AG04449 (cell line): ENCODE data around the gene TNN.
"Not testable (repeated sequence)": the region's sequence is repeated elsewhere in the genome, so short reads cannot be mapped to it uniquely, and the experiment has no call there.

Experiments used
- CTCF ChIA-PET: fragments of 350-600 bp; formaldehyde crosslinking; extraction: SDS; loops from one replicate; lab custom pipeline; 2021; ENCODE audit warnings: antibody characterized with exemption; lab: Yijun Ruan, JAX
- POLR2A ChIA-PET: fragments of 400-600, 350-600 bp; formaldehyde crosslinking; extraction: SDS; loops from one replicate; lab custom pipeline; 2020; ENCODE audit warnings: antibody characterized with exemption, inconsistent platforms; lab: Yijun Ruan, JAX
- DNase-seq: peaks from one replicate; pipeline ENCODE4 v3.0.0-alpha.2; 2010; ENCODE audit warnings: low read depth, low spot score
- H3K4me3 ChIP-seq: 2 replicates; pipeline ENCODE4 v1.5.1; 2011; ENCODE audit warnings: low read depth, mild to moderate bottlenecking, control low read depth, low read length
- TF ChIP-seq, protein P1 (sequence below): IDR thresholded peaks from one replicate; pipeline ENCODE4 v1.5.1; 2011; ENCODE audit warnings: mild to moderate bottlenecking, moderate library complexity, low read length, control low read depth, inconsistent platforms; ENCODE audit not compliant: insufficient read depth; ENCODE audit errors: missing control alignments

TNN gene, protein sequence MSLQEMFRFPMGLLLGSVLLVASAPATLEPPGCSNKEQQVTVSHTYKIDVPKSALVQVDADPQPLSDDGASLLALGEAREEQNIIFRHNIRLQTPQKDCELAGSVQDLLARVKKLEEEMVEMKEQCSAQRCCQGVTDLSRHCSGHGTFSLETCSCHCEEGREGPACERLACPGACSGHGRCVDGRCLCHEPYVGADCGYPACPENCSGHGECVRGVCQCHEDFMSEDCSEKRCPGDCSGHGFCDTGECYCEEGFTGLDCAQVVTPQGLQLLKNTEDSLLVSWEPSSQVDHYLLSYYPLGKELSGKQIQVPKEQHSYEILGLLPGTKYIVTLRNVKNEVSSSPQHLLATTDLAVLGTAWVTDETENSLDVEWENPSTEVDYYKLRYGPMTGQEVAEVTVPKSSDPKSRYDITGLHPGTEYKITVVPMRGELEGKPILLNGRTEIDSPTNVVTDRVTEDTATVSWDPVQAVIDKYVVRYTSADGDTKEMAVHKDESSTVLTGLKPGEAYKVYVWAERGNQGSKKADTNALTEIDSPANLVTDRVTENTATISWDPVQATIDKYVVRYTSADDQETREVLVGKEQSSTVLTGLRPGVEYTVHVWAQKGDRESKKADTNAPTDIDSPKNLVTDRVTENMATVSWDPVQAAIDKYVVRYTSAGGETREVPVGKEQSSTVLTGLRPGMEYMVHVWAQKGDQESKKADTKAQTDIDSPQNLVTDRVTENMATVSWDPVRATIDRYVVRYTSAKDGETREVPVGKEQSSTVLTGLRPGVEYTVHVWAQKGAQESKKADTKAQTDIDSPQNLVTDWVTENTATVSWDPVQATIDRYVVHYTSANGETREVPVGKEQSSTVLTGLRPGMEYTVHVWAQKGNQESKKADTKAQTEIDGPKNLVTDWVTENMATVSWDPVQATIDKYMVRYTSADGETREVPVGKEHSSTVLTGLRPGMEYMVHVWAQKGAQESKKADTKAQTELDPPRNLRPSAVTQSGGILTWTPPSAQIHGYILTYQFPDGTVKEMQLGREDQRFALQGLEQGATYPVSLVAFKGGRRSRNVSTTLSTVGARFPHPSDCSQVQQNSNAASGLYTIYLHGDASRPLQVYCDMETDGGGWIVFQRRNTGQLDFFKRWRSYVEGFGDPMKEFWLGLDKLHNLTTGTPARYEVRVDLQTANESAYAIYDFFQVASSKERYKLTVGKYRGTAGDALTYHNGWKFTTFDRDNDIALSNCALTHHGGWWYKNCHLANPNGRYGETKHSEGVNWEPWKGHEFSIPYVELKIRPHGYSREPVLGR (N-terminal part only)

GRCh38 chr1:175067362-175068106 is at the start of gene TNN:
TNN (plus strand) TSS chr1:175067833; CDS start chr1:175077419, 9,586 bp downstream.
- CTCF ChIA-PET, result interaction anchor here (1.0 kb wide), 1 partner anchor 84 kb away, joined by 3 read pairs; no protein-coding TSS in a partner anchor
- POLR2A ChIA-PET, result no interaction called here
- no peak within 1 kb of the TSS for H3K4me3 ChIP-seq
- TF ChIP-seq, protein P1, sequence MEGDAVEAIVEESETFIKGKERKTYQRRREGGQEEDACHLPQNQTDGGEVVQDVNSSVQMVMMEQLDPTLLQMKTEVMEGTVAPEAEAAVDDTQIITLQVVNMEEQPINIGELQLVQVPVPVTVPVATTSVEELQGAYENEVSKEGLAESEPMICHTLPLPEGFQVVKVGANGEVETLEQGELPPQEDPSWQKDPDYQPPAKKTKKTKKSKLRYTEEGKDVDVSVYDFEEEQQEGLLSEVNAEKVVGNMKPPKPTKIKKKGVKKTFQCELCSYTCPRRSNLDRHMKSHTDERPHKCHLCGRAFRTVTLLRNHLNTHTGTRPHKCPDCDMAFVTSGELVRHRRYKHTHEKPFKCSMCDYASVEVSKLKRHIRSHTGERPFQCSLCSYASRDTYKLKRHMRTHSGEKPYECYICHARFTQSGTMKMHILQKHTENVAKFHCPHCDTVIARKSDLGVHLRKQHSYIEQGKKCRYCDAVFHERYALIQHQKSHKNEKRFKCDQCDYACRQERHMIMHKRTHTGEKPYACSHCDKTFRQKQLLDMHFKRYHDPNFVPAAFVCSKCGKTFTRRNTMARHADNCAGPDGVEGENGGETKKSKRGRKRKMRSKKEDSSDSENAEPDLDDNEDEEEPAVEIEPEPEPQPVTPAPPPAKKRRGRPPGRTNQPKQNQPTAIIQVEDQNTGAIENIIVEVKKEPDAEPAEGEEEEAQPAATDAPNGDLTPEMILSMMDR, result no peak
- DNase-seq, result no peak

GRCh38 chr1:175019524-175019923 is 48.1 kb upstream of the TNN start:
- ChIA-PET POLR2A (no interaction called here), CTCF (interaction anchor here (1.2 kb wide), 1 partner anchor 14 kb away, joined by 3 read pairs; no protein-coding TSS in a partner anchor)
- no peak for DNase-seq
- TF ChIP-seq, protein P1, result no peak
- no peak overlapping the region for H3K4me3 ChIP-seq

- TF ChIP-seq, protein P1, result no peak
- POLR2A ChIA-PET, result interaction anchor here (0.6 to 1.4 kb wide), 4 partner anchors 18 to 1502 kb away, joined by 3 to 35 read pairs (median 3); partner anchors contain the start of gene CACYBP
- CTCF ChIA-PET, result interaction anchor here (1.0 to 2.1 kb wide), 5 partner anchors 24 to 296 kb away, joined by 3 to 7 read pairs (median 5); no protein-coding TSS in a partner anchor
These were observed 44.4 kb upstream of the TNN start, which contains the start of gene MRPS14 for GRCh38 chr1:175023043-175023921. MRPS14 (minus strand) TSS chr1:175023425; CDS start chr1:175023408, 17 bp downstream.

DNA sequence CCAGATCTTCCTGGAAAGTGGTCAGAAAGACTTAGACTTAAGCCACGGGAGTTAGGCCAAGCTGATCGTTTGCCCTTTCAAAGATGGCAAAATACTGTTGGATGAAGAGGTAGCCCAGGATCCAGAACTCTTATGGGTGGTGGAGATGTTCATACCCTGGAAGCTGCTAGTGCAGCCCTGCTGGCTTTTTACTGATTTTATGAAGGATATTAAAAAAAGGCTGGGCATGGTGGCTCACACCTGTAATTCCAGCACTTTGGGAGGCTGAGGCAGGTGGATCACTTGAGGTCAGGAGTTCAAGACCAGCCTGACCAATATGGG is 43.8 kb upstream of the TNN start:
- ChIA-PET POLR2A (interaction anchor here (0.6 to 1.4 kb wide), 2 partner anchors 24 to 224 kb away, joined by 3 to 35 read pairs; partner anchors contain the start of gene CACYBP), CTCF (interaction anchor here (1.0 to 2.1 kb wide), 5 partner anchors 25 to 295 kb away, joined by 3 to 7 read pairs (median 5); no protein-coding TSS in a partner anchor)
- not testable (repeated sequence) for DNase-seq, H3K4me3 ChIP-seq

More at GRCh38 chr1:175023043-175023921, 44.4 kb upstream of the TNN start, which contains the start of gene MRPS14:
- peak within 1 kb of the TSS; percentile 94 for H3K4me3 ChIP-seq
- DNase-seq, result peak; percentile 87

GRCh38 chr1:175024773-175025172 is 42.9 kb upstream of the TNN start:
- ChIA-PET CTCF (interaction anchor here (1.1 to 2.1 kb wide), 2 partner anchors 121 to 295 kb away, joined by 4 to 7 read pairs; no protein-coding TSS in a partner anchor), POLR2A (no interaction called here)
- TF ChIP-seq, protein P1, result no peak
- DNase-seq, result no peak
- H3K4me3 ChIP-seq, result no peak overlapping the region
